GM19193 (cell line): ENCODE measurements around the gene VPS16.

ENCODE experiments used
- POLR2A ChIP-seq: IDR thresholded peaks from 4 replicates; pipeline ENCODE4 v1.6.1; 2011; ENCODE audit not compliant: insufficient read depth, insufficient read length; ENCODE audit errors: extremely low read depth

Gene VPS16

GRCh38 chr20:2817891-2818595 is 22.5 kb upstream of the VPS16 start:
- TF ChIP-seq POLR2A: no peak

GRCh38 chr20:2820084-2820895 is 20.3 kb upstream of the VPS16 start:
- TF ChIP-seq POLR2A: no peak

GRCh38 chr20:2820896-2821869 is 19.4 kb upstream of the VPS16 start:
- TF ChIP-seq POLR2A: no peak

- no peak for TF ChIP-seq POLR2A
Measured at GRCh38 chr20:2822073-2822472, 18.5 kb upstream of the VPS16 start.

GRCh38 chr20:2825761-2826160 is 14.8 kb upstream of the VPS16 start:
- no peak for TF ChIP-seq POLR2A

- TF ChIP-seq POLR2A: no peak
Measured at GRCh38 chr20:2826655-2827054, 13.9 kb upstream of the VPS16 start.

GRCh38 chr20:2829376-2829775 is 11.2 kb upstream of the VPS16 start:
- no peak for TF ChIP-seq POLR2A

- TF ChIP-seq POLR2A: no peak
Measured at GRCh38 chr20:2833761-2834160, 6.8 kb upstream of the VPS16 start.

GRCh38 chr20:2834401-2835110 is 6.0 kb upstream of the VPS16 start:
- no peak for TF ChIP-seq POLR2A

- no peak for TF ChIP-seq POLR2A
Measured at GRCh38 chr20:2835331-2835796, 5.2 kb upstream of the VPS16 start.

GRCh38 chr20:2836035-2836434 is 4.5 kb upstream of the VPS16 start:
- TF ChIP-seq POLR2A: no peak

- TF ChIP-seq POLR2A: no peak
Measured at GRCh38 chr20:2837221-2837960, 3.2 kb upstream of the VPS16 start.

- no peak for TF ChIP-seq POLR2A
Measured at GRCh38 chr20:2838170-2838797, 2.3 kb upstream of the VPS16 start.
